Measurements from ENCODE around the gene TYK2.
"Not testable (repeated sequence)": the region's sequence is repeated elsewhere in the genome, so short reads cannot be mapped to it uniquely, and the experiment has no call there.

Gene TYK2

DNA sequence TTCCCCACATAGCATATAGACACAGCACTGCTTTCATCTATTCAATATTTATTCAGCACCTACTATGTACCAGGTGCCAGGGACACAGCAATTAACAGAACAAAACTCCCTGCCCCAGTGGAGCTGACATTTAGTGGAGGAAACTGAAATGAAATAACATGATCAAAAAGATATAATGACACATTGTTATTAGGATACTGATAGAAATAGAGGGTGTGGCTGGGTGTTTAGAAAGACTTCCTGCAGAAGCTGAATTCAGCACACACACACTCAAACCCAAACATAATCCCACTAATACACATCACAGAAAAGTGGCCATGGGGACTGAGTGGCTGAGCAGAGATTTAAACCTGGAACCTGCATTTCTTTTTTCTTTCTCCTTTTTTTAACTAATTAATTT lies 26.7 kb upstream of the TYK2 start:
- DNase-seq (ENCODE audit: low read depth), result no peak

GRCh38 chr19:10406191-10406590 lies 25.8 kb upstream of the TYK2 start:
- no peak for DNase-seq (ENCODE audit: low read depth)

- DNase-seq (ENCODE audit: low read depth), result no peak
These were observed 24.8 kb upstream of the TYK2 start for GRCh38 chr19:10404888-10405820.

DNA sequence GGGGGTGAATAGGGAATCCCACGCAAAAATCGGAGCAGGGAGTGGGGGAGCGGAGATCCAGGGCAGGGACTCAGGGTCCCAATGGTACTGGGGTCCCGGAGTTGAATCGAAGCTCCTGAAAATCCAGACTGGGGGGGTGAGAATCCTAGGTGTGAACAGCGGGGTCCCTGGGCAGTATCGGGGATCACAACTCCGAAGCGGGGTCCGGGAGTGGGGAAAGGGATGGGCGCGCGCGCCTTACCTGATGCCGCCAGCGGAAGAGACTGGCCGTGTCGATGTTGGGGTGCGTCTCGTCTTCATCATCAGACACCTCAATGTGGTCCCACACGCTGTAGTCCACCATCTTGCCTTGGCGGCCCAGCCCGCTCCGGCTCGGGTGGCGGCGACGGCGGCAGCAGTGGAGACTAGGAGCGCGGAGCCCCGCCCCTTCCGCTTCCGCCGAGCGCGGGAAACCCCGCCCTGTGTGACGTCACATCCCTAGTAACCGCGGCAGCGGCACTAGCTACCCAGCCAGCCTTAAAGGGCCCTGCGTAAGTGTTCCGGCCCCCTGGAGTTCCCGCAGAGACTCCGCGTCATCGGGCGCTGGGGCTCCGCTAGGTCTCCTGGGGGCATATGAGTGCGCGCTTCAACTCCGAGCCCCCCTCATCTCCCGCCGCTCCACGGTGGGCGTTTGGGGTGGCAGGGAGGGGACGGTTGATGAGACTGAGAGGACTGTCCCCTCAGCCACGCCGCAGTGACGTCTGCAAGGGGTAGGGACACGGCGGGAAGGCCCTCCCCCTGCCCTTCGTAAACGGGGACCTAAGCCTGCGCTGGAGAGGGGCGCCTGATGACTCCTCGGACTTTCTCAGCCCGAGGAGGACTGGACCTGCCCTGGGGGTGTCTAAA lies 23.0 kb upstream of the TYK2 start, which contains the start of gene CDC37:
Gene CDC37, minus strand, starts transcription at position 406 of the 885 bp plus-strand sequence. Its CDS starts 63 bp downstream, at position 343.
- DNase-seq (ENCODE audit: low read depth), result peak; percentile 96

DNA sequence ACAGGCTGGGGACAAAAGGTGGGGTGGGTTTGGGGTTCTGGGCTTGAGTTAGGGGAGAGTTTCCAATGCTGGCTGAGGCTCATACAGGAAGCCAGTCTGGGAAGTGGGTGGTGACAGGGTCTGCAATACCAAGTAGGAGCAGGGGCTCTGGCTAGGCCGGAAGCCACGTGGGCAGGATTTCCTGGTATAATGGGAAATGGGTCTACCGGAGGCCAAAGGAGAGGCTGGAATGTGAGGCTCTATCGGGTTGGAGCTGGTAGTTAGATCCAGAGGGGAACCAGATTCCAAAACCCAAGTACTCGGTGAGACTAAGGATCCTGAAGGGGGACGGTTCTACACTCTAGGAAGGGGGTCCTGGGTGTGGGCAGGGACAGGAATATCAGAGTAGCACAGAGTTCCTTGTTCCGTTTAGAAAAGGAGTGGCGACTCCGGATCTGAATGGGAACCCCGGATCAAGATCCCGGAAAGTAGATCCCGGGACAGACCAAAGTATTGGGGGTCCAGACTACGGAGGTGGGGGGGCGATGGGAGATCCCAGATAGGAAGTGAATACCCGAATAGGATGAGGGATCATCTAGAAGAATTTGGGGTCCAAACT lies 22.2 kb upstream of the TYK2 start:
- no peak for DNase-seq (ENCODE audit: low read depth)

GRCh38 chr19:10399878-10400277 lies 19.5 kb upstream of the TYK2 start:
- no peak for DNase-seq (ENCODE audit: low read depth)

DNA sequence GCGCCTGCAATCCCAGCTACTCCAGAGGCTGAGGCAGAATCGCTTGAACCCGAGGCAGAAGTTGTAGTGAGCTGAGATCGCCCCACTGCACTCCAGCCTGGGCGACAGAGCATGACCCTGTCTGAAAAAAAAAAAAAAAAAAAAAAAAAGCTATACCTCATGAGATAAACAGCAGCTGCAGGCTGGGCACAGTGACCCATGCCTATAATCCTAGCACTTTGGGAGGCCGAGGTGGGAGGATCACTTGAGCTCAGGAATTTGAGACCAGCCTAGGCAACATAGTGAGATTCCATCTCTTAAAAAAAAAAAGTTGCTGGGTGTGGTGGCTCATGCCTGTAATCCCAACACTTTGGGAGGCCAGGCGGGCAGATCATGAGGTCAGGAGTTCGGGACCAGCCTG lies 19.0 kb upstream of the TYK2 start:
- not testable (repeated sequence) for DNase-seq (ENCODE audit: low read depth)

GRCh38 chr19:10398819-10399218 lies 18.4 kb upstream of the TYK2 start:
- DNase-seq (ENCODE audit: low read depth), result no peak

- DNase-seq (ENCODE audit: low read depth), result no peak
These were observed 15.5 kb upstream of the TYK2 start for GRCh38 chr19:10395917-10396316.

DNA sequence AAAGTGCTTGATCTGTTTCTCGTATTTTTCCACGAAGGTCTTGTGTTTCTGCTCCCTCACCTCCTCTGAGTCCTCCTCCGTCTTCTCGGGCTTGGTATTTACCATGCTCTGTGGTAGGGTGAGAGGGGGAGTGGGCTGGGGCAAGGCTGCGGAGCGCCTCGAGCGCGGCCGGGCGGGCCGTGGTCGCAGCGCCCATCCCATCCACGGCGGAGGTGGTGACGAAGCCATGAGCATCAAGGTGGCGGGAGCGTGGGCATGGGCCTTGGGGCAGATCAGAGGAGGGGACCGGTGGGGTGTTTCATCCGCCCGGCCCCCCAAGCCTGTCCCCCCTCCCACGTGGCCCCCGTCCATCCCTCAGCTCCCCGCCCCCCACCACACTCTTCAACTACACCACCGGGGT lies 15.1 kb upstream of the TYK2 start:
- DNase-seq (ENCODE audit: low read depth), result no peak

GRCh38 chr19:10395003-10395402 lies 14.6 kb upstream of the TYK2 start:
- DNase-seq (ENCODE audit: low read depth), result no peak

GRCh38 chr19:10393137-10393536 lies 12.8 kb upstream of the TYK2 start:
- no peak for DNase-seq (ENCODE audit: low read depth)

DNA sequence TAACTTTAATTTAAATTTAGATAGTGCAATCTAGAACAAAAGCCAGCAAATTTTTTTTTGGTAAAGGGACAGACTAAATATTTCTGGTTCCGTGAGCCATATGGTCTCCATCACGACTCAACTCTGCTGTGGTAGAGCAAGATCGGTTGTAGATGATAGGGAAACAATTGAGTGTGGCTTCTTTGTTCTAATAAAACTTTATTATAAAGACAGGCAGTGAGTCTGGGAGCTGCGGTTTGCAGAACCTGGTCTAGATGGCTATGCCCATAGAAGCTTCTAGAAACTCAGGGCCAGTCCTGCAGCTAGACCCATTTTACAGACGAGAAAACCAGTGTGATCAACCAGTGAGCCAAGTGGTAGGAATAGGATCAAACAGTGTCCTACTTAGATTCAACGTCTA lies 11.7 kb upstream of the TYK2 start:
- no peak for DNase-seq (ENCODE audit: low read depth)

GRCh38 chr19:10390652-10391286 lies 10.4 kb upstream of the TYK2 start:
- peak; percentile 34 for DNase-seq (ENCODE audit: low read depth)

DNA sequence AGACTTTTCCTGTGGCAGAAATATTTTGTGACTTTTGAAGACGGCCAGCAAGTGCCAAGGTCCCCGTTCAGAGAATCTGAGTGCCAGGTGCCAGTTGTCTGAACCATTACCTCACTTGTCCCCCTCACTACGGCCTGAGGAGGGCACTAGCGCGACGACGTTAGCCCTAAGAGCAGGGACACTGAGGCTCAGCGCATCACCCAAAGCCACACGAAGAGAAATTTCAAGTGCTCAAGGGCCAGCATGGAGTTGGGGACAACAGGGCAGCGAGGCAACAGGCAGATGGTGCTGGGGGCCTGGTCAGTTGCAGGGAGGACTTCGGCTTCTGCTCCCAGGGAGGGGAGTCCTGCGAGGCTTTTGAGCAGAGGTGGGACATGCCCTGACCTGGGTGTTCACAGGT lies 9.5 kb upstream of the TYK2 start:
- DNase-seq (ENCODE audit: low read depth), result no peak

- peak; percentile 63 for DNase-seq (ENCODE audit: low read depth)
These were observed 8.6 kb upstream of the TYK2 start for GRCh38 chr19:10388957-10389356.

- no peak for DNase-seq (ENCODE audit: low read depth)
These were observed 4.2 kb upstream of the TYK2 start for GRCh38 chr19:10384580-10384979.

DNA sequence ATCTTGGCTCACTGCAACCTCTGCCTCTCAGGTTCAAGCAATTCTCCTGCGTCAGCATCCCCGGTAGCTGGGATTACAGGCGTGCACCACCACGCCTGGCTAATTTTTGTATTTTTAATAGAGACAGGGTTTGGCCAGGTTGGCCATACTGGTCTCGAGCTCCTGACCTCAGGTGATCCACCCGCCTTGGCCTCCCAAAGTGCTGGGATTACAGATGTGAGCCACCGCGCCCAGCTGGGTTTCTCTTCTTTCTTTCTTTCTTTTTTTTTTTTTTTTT lies 2.8 kb upstream of the TYK2 start:
- DNase-seq (ENCODE audit: low read depth), result not testable (repeated sequence)

- DNase-seq (ENCODE audit: low read depth), result no peak
These were observed 476 bp downstream of the TYK2 start for GRCh38 chr19:10379880-10380312.

GRCh38 chr19:10378124-10378523 lies 2.2 kb downstream of the TYK2 start:
- no peak for DNase-seq (ENCODE audit: low read depth)

DNA sequence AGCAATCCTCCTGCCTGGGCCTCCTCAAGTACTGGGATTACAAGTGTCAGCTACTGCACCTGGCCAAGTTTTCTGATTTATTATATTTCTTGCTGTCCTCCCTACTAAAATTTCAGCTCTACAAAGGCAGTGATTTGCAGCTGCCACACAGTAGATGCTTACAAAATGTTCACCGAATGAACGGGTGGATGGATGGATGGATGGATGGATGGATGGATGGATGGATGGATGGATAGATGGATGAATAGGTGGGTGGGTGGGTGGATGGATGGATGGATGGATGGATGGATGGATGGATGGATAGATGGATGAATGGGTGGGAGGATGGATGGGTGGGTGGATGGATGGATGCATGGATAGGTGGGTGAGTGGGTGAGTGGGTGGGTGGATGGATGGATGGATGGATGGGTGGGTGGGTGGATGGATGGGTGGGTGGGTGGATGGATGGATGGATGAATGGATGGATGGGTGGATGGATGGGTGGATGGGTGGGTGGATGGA lies 3.2 kb downstream of the TYK2 start:
- DNase-seq (ENCODE audit: low read depth), result not testable (repeated sequence)

- no peak for DNase-seq (ENCODE audit: low read depth)
These were observed 5.4 kb downstream of the TYK2 start for GRCh38 chr19:10374931-10375330.
